Lung (tissue), 12 donors: ENCODE data around the gene FRYL. TPM values are rescaled to one million over a fixed set of nuclear protein-coding genes. Genes with fewer than 3 reads are reported as not detected.

Source experiments
- ATAC-seq: fragments of 200-7000 bp; cut with Tn5 transposase; one replicate; pipeline ENCODE4 v1.9.1; 2020; ENCODE audit warnings: moderate number of reproducible peaks; ENCODE audit not compliant: insufficient read depth, low FRiP score
- DNase-seq, 3 donors: peaks; one replicate each; pipeline ENCODE4 v3.0.0-alpha.2; 2013 to 2017
- H3K27ac ChIP-seq, 2 donors: one replicate each; pipeline ENCODE4 v1.5.1; 2013; ENCODE audit warnings: mild to moderate bottlenecking in 2 of 2, moderate library complexity in 2 of 2, control low read depth in 1 of 2, inconsistent platforms in 1 of 2, low read depth in 1 of 2, low read length in 1 of 2
- H3K27me3 ChIP-seq, 3 donors: one replicate each; pipeline ENCODE4 v1.5.1; 2013; ENCODE audit warnings: low read length in 2 of 3; ENCODE audit not compliant: control insufficient read depth in 3 of 3, insufficient read depth in 3 of 3
- H3K36me3 ChIP-seq, 4 donors: one replicate each; pipeline ENCODE4 v1.5.1; 2013; ENCODE audit warnings: low read length in 4 of 4, mild to moderate bottlenecking in 1 of 4, moderate library complexity in 1 of 4; ENCODE audit not compliant: control insufficient read depth in 4 of 4, insufficient read depth in 4 of 4
- H3K4me1 ChIP-seq, 5 donors: one replicate each; pipeline ENCODE4 v1.5.1; 2013; ENCODE audit warnings: low read length in 5 of 5, mild to moderate bottlenecking in 2 of 5, moderate library complexity in 1 of 5; ENCODE audit not compliant: control insufficient read depth in 5 of 5, insufficient read depth in 5 of 5
- H3K4me3 ChIP-seq: one replicate; pipeline ENCODE4 v1.5.1; 2013; ENCODE audit warnings: mild to moderate bottlenecking, control low read depth, moderate library complexity
- H3K9ac ChIP-seq, 2 donors: one replicate each; pipeline ENCODE4 v1.5.1; 2013; ENCODE audit warnings: low read length in 2 of 2, control low read depth in 1 of 2; ENCODE audit not compliant: insufficient read depth in 1 of 2
- H3K9me3 ChIP-seq, 4 donors: one replicate each; pipeline ENCODE4 v1.5.1; 2013; ENCODE audit warnings: low read length in 3 of 4, mild to moderate bottlenecking in 1 of 4, moderate library complexity in 1 of 4; ENCODE audit not compliant: control insufficient read depth in 4 of 4, insufficient read depth in 3 of 4
- CTCF ChIP-seq: IDR thresholded peaks from 2 replicates; pipeline ENCODE4 v1.5.1; 2012; ENCODE audit warnings: mild to moderate bottlenecking; ENCODE audit errors: control extremely low read depth, extremely low read depth
- WGBS, 2 donors: extraction: QIAGEN DNeasy Blood & Tissue Kit; methylation state at CpG; one replicate each; pipeline ENCODE4 v1.1.7; 2013; 5-methylcytosine and 5-hydroxymethylcytosine counted together
- polyA plus RNA-seq, 2 donors: library from polyadenylated mRNA; stranded (reverse); fragments of 200-250 nt; gene quantifications; one replicate each; pipeline ENCODE4 v1.2.1, GENCODE V29; 2013
- total RNA-seq, 2 donors: library from RNA; depleted of rRNA in 1 of 2; stranded (reverse); fragments of >200 nt in 1 of 2; gene quantifications; one replicate each; pipeline ENCODE4 v1.2.1, GENCODE V29; 2014 to 2021
- donor health status: control.
- donor health status: control.
- donor health status: Bipolar disorder and iron deficiency.
- donor health status: healthy.
- donor health status: DM: yes; HTN: yes; CAD: no.

Gene FRYL
- total and polyA plus RNA-seq, 4 donors, result 12.6 to 188 (median 31.7) TPM

- H3K4me1 ChIP-seq, result peaks cover 0 to 12% (median 0%) of the 10 kb centered on the region in 5 donors
- DNase-seq (no peak), ATAC-seq (no peak)
- WGBS, 2 donors, result 62 to 73% methylated on average over 4 of the region's 4 CpGs
- peaks cover 0 to 2% (median 0%) of the 10 kb centered on the region in 4 donors for H3K9me3 ChIP-seq
- H3K27me3 ChIP-seq, result peaks cover 5 to 36% (median 35%) of the 10 kb centered on the region in 3 donors
- no peak overlapping the region for H3K9ac ChIP-seq
- TF ChIP-seq CTCF, result no peak
- no peak overlapping the region for H3K27ac ChIP-seq
- no peak overlapping the region for H3K4me3 ChIP-seq
- H3K36me3 ChIP-seq, result peaks cover 0 to 3% (median 2%) of the 10 kb centered on the region in 4 donors
These were observed 286.5 kb downstream of the FRYL start for GRCh38 chr4:48493452-48494100.

GRCh38 chr4:48491514-48492176, 288.4 kb downstream of the FRYL start:
- peaks cover 0 to 12% (median 0%) of the 10 kb centered on the region in 5 donors for H3K4me1 ChIP-seq
- H3K36me3 ChIP-seq, result peaks cover 0 to 2% (median 0%) of the 10 kb centered on the region in 4 donors
- 68 to 72% methylated on average over 23 of the region's 23 CpGs for WGBS, 2 donors
- TF ChIP-seq CTCF, result no peak
- peaks cover 5 to 53% (median 52%) of the 10 kb centered on the region in 3 donors for H3K27me3 ChIP-seq
- DNase-seq (no peak), ATAC-seq (no peak)
- no peak overlapping the region for H3K9ac ChIP-seq
- no peak overlapping the region for H3K4me3 ChIP-seq
- peaks cover 0 to 2% (median 0%) of the 10 kb centered on the region in 4 donors for H3K9me3 ChIP-seq
- no peak overlapping the region for H3K27ac ChIP-seq

GRCh38 chr4:48490680-48491513, 289.2 kb downstream of the FRYL start:
- Histone ChIP-seq H3K9ac (no peak overlapping the region), H3K4me3 (no peak overlapping the region), H3K27ac (no peak overlapping the region), H3K9me3 (peaks cover 0 to 2% (median 0%) of the 10 kb centered on the region in 4 donors), H3K27me3 (peaks cover 5 to 60% (median 59%) of the 10 kb centered on the region in 3 donors), H3K4me1 (peaks cover 0 to 12% (median 0%) of the 10 kb centered on the region in 5 donors), H3K36me3 (peaks cover 0 to under 1% (median 0%) of the 10 kb centered on the region in 4 donors)
- DNase-seq, result no peak
- WGBS, 2 donors, result 10 to 23% methylated on average over 94 to 104 of the region's 104 CpGs
- no peak for ATAC-seq
- TF ChIP-seq CTCF, result no peak
